Skeletal muscle tissue (tissue), 4 donors: Measurements from ENCODE around the gene FKBP3. TPM values are rescaled to one million over a fixed set of nuclear protein-coding genes. Genes with fewer than 3 reads are reported as not detected.

ENCODE experiments used
- H3K27ac ChIP-seq: one replicate; pipeline ENCODE4 v1.7.0; 2013; ENCODE audit warnings: mild to moderate bottlenecking, low read depth, low read length, inconsistent platforms
- H3K27me3 ChIP-seq, 3 donors: one replicate each; pipeline ENCODE4 v1.7.0; 2013; ENCODE audit warnings: low read length in 3 of 3; ENCODE audit not compliant: control insufficient read depth in 3 of 3, insufficient read depth in 3 of 3
- H3K36me3 ChIP-seq, 3 donors: one replicate each; pipeline ENCODE4 v1.7.0; 2013; ENCODE audit warnings: low read length in 3 of 3; ENCODE audit not compliant: control insufficient read depth in 3 of 3, insufficient read depth in 3 of 3
- H3K4me1 ChIP-seq, 3 donors: one replicate each; pipeline ENCODE4 v1.7.0; 2013; ENCODE audit warnings: low read length in 3 of 3, mild to moderate bottlenecking in 3 of 3; ENCODE audit not compliant: control insufficient read depth in 3 of 3, insufficient read depth in 3 of 3
- H3K4me3 ChIP-seq, 3 donors: one replicate each; pipeline ENCODE4 v1.7.0; 2013; ENCODE audit warnings: low read length in 3 of 3
- H3K9ac ChIP-seq, 3 donors: one replicate each; pipeline ENCODE4 v1.7.0; 2013; ENCODE audit warnings: low read length in 3 of 3, mild to moderate bottlenecking in 3 of 3, moderate library complexity in 2 of 3, low read depth in 1 of 3
- H3K9me3 ChIP-seq, 3 donors: one replicate each; pipeline ENCODE4 v1.7.0; 2013; ENCODE audit warnings: low read length in 3 of 3; ENCODE audit not compliant: control insufficient read depth in 3 of 3
- total RNA-seq: library from RNA; depleted of rRNA; stranded (reverse); fragments of >200 nt; gene quantifications from one replicate; pipeline ENCODE4 v1.2.3, GENCODE V29; 2014
- donor health status: Osteomylitis.

Gene FKBP3
- total RNA-seq, 1 donor from 2014 or later: 67.8 TPM

GRCh38 chr14:45118594-45118993 lies 15.7 kb downstream of the FKBP3 start:
- no peaks in the 10 kb centered on the region for H3K27me3 ChIP-seq
- H3K4me3 ChIP-seq: no peak overlapping the region
- no peak overlapping the region for H3K9ac ChIP-seq
- peaks cover 31 to 66% (median 64%) of the 10 kb centered on the region in 3 donors for H3K36me3 ChIP-seq
- no peaks in the 10 kb centered on the region for H3K9me3 ChIP-seq
- H3K4me1 ChIP-seq: peaks cover 0 to 8% (median 0%) of the 10 kb centered on the region in 3 donors
- no peak overlapping the region for H3K27ac ChIP-seq

DNA sequence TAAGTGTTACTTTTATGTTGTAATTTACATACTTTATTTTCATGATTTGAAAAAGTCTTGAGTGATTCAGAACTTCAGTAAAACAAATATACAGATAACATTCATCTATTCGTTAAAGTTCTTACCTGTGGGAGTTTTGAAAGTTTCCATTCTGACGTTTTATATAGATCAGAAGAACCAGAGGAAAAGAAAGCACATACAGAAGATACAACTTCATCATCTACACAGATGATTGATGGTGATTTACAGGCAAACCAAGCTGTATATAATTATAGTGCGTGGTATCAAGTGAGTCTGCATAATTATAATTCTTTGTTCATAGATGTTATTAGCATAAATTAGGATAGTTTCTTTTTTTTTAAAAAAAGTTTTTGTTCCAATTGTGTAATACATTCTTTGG lies 20.0 kb downstream of the FKBP3 start:
- Histone ChIP-seq H3K9me3 (no peaks in the 10 kb centered on the region), H3K27ac (no peak overlapping the region), H3K4me3 (no peak overlapping the region), H3K27me3 (no peaks in the 10 kb centered on the region), H3K4me1 (peaks cover 0 to 8% (median 0%) of the 10 kb centered on the region in 3 donors), H3K9ac (no peak overlapping the region), H3K36me3 (peaks cover 25 to 56% (median 54%) of the 10 kb centered on the region in 3 donors)

DNA sequence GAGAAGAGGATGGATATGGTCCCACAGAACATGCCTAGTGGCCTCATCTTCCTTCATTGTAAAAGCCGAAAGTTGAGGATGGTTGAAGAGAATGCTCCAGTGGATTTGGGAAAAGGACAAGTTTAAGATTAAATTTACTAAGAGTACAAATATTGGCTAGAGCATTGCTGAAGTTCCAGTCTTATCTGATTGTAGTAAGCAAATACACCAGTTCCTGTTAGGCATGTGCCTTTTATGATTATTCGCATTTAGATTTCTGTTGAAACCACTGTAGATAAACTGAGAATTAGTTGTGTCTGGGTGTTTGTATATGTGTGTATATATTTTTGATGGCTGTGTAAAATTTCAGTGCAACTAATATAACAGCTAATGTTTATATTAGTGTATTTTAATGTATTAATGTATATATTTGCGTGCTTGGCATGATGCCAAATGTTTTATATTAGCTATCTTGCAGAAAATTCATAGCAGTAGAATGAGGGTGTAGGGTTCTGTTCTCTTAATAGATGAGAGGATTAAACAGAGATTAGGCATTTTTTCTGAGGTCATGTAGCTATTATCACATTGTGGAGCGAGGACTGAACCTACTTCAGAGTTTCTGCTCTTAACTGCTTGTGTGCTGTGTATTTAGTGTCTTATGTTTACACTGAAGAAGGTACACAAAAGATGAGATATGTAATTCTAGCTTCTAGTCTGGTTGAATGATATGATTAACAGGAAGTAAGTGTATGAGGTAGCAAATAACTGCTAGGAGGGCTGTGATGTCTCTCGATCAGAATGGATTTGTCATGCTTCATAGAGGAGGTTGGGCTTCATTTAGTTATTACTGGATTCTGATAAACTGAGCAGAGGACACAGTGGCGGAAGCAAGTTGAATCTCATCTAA lies 21.1 kb downstream of the FKBP3 start:
- no peaks in the 10 kb centered on the region for H3K9me3 ChIP-seq
- peaks cover 19 to 55% (median 51%) of the 10 kb centered on the region in 3 donors for H3K36me3 ChIP-seq
- peaks cover 0 to 8% (median 0%) of the 10 kb centered on the region in 3 donors for H3K4me1 ChIP-seq
- H3K27ac ChIP-seq: no peak overlapping the region
- H3K4me3 ChIP-seq: no peak overlapping the region
- no peaks in the 10 kb centered on the region for H3K27me3 ChIP-seq
- H3K9ac ChIP-seq: no peak overlapping the region

DNA sequence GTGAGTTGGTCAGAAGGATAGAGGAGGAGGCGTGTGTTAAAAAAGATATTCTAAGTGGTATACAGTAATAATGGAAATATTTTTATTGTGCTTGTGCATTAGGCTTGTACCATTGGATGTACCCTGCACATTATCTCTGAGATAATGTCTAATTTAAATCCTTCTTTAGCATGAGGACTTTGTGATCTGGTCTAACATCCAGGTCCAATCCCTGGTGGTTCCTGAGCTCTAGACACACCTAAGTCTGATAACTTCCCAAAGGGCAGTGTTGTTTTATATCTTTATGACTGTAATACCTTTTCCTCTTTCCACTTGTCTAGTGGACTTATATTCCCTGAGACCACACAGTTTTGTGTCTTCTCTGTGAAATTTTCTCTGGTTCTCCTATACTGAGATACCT lies 29.7 kb downstream of the FKBP3 start:
- no peak overlapping the region for H3K4me3 ChIP-seq
- no peak overlapping the region for H3K27ac ChIP-seq
- H3K9me3 ChIP-seq: no peaks in the 10 kb centered on the region
- no peaks in the 10 kb centered on the region for H3K4me1 ChIP-seq
- H3K36me3 ChIP-seq: peaks cover 3 to 46% (median 30%) of the 10 kb centered on the region in 3 donors
- H3K27me3 ChIP-seq: no peaks in the 10 kb centered on the region
- H3K9ac ChIP-seq: peak overlapping the region in 1 of 3 donors; percentile 7

DNA sequence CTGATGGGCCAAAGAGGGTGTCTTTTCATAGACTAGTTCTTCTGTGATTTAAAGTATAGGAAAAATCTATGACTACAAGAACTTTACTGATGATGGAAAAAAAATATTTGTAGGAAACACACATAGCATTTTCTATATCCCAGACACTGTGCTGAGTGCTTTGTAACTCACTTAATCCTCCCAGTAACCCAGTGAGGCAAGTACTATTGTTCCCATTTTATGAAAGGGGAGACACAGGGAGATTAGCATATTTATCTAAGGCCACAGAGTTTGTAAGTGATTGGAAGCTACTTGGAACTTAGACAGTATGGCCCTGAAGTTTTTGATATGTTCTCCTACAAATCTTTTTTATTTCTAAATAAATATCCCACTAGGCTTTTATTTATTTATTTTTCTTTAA lies 30.5 kb downstream of the FKBP3 start:
- Histone ChIP-seq H3K36me3 (peaks cover 3 to 41% (median 27%) of the 10 kb centered on the region in 3 donors), H3K4me1 (no peaks in the 10 kb centered on the region), H3K27me3 (no peaks in the 10 kb centered on the region), H3K27ac (no peak overlapping the region), H3K4me3 (no peak overlapping the region), H3K9me3 (no peaks in the 10 kb centered on the region), H3K9ac (no peak overlapping the region)

- H3K27me3 ChIP-seq: no peaks in the 10 kb centered on the region
- no peaks in the 10 kb centered on the region for H3K4me1 ChIP-seq
- no peak overlapping the region for H3K9ac ChIP-seq
- peaks cover 9 to 34% (median 27%) of the 10 kb centered on the region in 3 donors for H3K36me3 ChIP-seq
- no peaks in the 10 kb centered on the region for H3K9me3 ChIP-seq
- H3K4me3 ChIP-seq: no peak overlapping the region
- no peak overlapping the region for H3K27ac ChIP-seq
Observed at GRCh38 chr14:45096218-45096617, 38.1 kb downstream of the FKBP3 start.

GRCh38 chr14:45095143-45095542 lies 39.1 kb downstream of the FKBP3 start:
- no peaks in the 10 kb centered on the region for H3K9me3 ChIP-seq
- no peaks in the 10 kb centered on the region for H3K27me3 ChIP-seq
- no peak overlapping the region for H3K27ac ChIP-seq
- H3K9ac ChIP-seq: no peak overlapping the region
- peaks cover 0 to 3% (median 0%) of the 10 kb centered on the region in 3 donors for H3K4me1 ChIP-seq
- no peak overlapping the region for H3K4me3 ChIP-seq
- H3K36me3 ChIP-seq: peaks cover 9 to 27% (median 23%) of the 10 kb centered on the region in 3 donors

DNA sequence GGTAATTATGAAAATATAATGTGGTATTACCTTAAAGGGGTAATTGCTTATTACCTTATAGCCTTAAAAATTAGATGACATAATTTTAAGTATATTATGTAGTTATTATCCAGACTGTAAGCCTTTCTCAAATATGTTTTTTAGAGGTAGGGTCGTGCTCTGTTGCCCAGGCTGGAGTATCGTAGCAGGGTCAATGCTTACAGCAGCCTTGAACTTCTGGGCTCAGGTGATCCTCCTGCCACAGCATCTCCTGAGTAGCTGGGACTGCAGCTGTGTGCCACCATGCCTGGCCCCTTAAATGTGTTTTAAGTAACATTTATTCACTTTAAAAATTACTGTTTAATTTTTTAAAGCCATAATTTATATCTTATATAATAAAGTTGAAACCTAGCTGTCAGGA lies 40.0 kb downstream of the FKBP3 start:
- no peak overlapping the region for H3K4me3 ChIP-seq
- no peaks in the 10 kb centered on the region for H3K27me3 ChIP-seq
- H3K9me3 ChIP-seq: no peaks in the 10 kb centered on the region
- peaks cover 3 to 6% (median 4%) of the 10 kb centered on the region in 3 donors for H3K4me1 ChIP-seq
- H3K9ac ChIP-seq: no peak overlapping the region
- H3K27ac ChIP-seq: no peak overlapping the region
- H3K36me3 ChIP-seq: peaks cover 9 to 24% (median 21%) of the 10 kb centered on the region in 3 donors

DNA sequence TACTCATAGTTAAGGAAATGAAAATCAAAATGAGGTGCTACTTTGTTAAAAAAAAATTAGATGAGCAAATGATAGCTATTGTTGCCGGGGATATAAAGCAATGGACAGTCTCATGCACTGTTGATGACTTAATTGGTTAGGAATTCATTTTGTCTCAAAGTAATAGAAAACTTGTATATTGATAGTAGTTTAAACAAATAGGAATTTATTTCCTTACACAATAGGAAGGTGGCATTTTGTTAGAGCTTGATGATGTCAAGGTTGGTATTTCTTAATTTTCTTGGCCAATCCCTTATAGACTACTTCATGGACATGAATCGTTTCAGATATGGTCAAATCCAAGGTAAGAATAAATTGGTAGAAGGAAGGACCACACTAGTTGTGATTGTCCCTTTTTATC lies 42.6 kb downstream of the FKBP3 start:
- Histone ChIP-seq H3K27me3 (no peaks in the 10 kb centered on the region), H3K27ac (no peak overlapping the region), H3K4me3 (no peak overlapping the region), H3K9me3 (no peaks in the 10 kb centered on the region), H3K9ac (no peak overlapping the region), H3K36me3 (peaks cover 6 to 8% (median 8%) of the 10 kb centered on the region in 3 donors), H3K4me1 (peaks cover 3 to 19% (median 4%) of the 10 kb centered on the region in 3 donors)

DNA sequence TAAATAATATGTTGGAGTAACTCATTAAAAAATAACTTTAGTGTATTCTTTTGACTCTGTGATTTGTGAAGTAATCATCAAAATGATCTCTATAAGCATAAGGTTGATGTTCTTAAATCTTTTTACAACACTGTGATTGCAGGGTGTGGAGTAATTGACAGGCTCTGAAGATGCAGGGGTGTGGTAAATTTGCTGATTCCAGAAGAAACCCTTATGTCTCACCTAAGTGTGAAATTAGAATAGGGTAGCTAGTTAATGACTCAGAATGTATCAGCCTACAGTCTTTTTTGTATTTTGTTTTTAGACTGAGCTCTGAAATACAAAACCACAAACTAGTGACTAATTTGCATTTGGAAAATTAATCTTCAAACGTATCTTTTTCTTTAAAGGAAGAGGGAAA lies 44.5 kb downstream of the FKBP3 start:
- Histone ChIP-seq H3K9ac (no peak overlapping the region), H3K27ac (no peak overlapping the region), H3K4me1 (peaks cover 12 to 30% (median 21%) of the 10 kb centered on the region in 3 donors), H3K9me3 (no peaks in the 10 kb centered on the region), H3K4me3 (no peak overlapping the region), H3K27me3 (no peaks in the 10 kb centered on the region), H3K36me3 (no peaks in the 10 kb centered on the region)
